Measurements from ENCODE around the gene JARID2. TPM values are rescaled to one million over a fixed set of nuclear protein-coding genes. Genes with fewer than 3 reads are reported as not detected.
"Not testable (repeated sequence)": the region's sequence is repeated elsewhere in the genome, so short reads cannot be mapped to it uniquely, and the experiment has no call there.

The JARID2 gene
- total RNA-seq, 1 donor from 2014 or later, result 13.8 TPM

DNA sequence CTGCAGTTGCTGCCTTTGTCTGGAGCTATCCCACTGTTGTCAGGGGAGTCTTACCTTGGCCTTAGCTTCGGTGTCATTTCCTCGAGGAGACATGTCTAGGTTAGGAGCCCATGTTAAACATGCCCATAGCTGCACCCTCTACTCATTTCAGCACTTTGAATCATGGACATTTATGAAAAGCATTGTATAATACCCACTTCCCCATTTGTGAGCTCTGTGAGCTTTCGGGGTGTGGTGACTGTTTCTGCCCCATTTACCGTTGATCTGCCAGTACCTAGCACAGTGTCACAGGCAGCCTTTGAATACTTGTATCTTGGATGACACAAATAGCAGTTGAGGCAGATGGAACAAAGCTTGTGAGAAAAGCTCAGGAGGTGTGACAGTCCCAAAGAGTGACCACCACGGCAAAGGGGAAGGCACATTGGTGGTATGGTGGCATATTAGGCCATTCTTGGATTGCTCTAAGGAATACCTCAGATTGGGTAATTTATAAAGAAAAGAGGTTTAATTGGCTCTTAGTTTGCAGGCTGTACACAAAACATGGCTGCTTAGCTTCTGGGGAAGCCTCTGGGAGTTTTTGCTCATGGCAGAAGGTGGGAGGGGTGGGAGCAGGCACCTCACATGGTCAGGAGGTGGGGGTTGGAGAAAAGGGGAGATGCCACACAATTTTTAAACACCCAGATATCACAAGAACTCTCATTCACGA lies 42.0 kb downstream of the JARID2 start:
- DNase-seq (ENCODE audit: low spot score), result no peak

DNA sequence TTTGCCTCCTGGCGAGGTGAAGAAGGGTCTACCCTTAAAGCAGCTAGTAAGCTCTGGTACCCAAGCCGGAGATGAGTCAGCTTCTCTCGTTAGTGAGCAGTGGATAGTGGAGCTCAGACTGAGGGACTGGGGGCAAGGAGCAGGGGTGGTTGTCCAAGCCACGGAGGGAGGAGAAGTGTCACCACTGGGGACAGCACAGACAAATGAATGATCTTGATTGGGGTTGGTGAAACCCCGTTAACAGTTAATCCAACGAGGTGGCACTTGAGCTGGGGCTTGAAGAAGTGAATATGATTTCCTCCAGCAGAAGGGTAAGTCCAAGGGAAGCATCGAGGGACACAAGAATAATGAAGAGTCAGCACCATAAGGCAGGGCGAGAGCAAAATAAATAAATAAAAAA lies 43.0 kb downstream of the JARID2 start:
- DNase-seq (ENCODE audit: low spot score), result no peak

DNA sequence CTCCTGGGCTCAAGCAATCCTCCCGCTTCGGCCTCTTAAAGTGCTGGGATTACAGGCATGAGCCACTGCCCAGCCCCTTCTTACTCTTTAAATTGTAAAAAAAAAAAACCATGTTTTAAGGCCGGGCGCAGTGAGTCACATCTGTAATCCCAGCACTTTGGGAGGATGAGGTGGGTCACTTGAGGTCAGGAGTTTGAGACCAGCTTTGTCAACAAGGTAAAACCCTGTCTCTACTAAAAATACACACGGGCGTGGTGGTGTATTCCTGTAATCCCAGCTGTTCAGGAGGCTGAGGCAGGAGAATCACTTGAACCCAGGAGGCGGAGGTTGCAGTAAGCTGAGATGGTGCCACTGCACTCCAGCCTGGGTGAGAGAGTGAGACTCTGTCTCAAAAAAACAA lies 43.6 kb downstream of the JARID2 start:
- DNase-seq (ENCODE audit: low spot score), result not testable (repeated sequence)

DNA sequence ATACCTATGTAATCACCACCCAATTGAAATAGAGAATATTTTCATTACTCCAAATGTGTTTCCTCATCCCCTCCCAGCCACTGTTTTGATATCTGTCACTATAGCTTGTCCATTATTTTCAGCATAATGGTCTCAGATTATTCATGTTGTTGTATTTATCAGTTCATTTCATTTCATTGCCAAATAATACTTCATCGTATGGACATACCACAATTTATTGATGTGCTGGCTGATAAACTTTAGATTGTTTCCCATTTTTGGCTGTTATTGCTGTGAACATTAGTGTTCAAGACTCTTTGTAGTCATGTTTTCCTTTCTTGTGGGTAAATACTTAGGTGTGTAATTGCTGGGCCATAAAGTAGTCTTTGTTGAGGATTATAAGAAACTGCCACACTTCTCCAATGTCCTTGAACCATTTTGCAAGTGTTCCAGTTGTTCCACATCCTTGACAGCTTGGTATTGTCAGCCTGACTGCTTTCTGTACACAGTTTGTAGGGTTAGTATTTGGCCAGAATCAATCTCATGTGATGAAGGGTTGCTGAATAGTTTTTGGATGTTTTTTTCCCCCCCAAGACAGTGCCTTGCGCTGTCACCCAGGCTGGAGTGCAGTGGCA lies 44.3 kb downstream of the JARID2 start:
- no peak for DNase-seq (ENCODE audit: low spot score)

DNA sequence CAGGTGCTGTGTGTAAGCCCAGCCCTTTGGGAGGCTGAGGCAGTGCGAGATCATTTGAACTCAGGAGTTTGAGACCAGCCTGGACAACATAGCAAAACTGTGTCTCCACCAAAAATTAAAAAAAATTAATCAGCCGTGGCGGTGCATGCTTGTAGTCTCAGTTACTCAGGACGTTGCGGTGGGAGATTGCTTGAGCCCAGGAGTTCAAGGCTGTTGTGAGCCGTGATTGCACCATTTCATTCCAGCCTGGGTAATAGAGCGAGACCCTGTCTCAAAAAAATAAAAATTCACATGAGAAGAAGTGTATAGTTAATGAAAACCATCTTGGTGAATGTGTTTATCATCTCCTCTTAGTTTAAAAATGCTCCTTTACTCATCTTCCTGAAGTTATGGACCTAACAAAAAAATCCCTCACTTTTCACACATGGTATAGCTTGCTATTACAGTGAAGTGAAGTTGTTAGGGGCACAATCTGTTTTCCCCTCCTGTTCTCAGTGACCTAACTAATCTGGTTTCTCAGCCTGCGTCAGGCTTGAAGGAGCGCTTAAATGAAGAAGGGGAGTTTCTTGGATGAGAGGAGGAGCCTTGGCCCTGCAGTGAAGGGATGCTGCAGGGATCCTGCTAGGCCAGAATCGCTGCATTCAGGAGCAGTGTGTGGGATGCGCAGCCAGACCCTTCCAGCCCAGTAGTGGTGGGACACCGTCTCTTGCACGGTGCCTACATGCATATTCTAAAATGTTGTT lies 45.3 kb downstream of the JARID2 start:
- no peak for DNase-seq (ENCODE audit: low spot score)

DNA sequence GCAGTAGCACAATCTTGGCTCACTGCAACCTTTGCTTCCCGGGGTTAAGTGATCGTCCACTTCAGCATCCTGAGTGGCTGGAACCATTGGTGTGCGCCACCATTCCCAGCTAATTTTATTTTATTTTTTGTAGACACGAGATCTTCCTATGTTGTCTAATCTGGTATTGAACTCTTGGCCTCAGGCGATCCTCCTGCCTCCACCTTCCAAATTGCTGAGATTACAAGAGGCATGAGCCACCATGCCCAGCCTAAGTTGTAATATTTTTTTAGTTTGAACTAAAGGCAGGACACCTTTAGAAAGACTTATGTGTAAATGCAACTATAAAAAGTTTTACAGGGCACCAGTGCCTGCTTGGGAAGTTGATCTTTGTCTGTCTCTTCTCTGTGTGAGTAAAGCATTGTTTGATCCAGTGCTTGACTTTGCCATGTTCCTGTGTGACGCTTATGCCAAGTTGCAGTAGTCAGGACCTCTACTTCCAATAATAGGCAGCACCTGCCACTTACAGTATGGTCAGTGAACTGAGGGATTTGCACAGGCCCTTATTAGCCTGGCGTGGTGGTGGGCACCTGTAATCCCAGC lies 46.9 kb downstream of the JARID2 start:
- DNase-seq (ENCODE audit: low spot score), result no peak

DNA sequence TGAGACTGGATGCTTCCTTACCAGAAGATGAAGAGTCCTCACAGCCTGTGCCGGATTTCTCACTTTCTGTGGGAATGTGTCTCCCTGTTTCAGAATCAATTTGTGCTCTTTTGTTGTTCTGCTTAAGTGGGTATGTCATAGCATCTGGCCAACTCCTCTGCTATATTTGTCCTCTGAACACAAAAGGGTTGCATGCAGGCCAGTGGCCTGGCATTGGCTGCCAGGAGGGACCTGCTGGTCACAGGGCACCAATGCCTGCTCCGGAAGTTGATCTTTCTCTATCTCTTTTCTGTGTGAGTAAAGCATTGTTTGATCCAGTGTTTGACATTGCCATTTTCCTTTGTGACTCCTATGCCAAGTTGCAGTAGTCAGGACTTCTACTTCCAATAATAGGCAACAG lies 47.8 kb downstream of the JARID2 start:
- DNase-seq (ENCODE audit: low spot score), result no peak

DNA sequence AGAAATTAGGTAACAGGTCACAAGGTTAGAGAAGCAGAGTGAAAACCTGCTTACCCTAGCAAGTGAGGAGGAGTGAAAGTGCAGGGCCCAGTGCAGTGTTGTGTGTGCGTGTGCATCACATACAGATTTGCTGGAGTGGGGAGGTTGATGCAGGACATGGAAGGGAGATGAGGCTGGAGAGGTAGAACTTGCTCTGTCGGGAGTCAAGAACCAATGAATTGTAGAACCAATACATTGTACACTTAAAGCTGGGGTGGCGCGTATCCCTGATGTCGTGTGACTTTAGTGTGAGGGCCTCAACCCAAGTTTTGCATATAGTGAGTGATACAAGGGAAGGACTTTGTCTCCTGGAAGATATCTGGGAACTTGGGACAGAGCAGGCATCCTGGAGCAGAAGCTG lies 48.6 kb downstream of the JARID2 start:
- DNase-seq (ENCODE audit: low spot score), result no peak

DNA sequence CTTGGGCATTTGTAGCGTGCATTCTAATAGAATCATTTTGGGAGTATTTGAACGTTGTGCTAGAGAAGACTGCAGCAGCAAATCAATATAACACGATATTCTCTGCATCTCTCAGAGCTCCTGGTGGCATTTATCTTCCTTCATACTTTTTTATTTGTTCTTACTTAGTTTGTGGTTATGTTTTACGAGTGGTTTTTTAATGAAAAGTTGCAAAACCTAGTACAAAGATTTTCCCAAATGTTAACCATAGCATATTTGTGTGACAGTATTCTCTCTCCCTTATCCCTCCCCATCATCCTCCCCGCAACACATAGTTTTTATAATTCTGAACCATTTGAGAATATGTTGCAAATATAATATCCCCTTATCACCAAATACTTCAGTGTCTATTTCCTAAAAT lies 50.4 kb downstream of the JARID2 start:
- DNase-seq (ENCODE audit: low spot score), result no peak

DNA sequence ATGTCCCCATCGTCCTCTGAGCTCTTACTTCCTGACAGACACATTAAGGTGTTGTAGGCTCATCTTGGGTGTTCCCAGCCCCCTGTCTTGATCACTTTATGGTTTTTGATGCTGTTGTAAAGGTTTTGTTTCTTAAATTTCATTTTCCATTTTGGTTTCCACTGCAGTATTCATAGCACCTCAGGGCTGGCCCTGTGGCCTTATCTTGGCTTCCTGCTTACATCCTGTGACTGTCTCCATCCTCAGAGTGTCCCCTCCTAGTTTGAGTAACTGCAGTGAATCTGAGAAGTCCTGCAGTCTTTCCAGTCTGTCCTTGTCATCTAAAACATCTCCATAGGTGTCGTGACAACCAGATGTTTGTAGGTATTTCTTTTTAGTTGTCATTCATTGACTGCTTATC lies 50.9 kb downstream of the JARID2 start:
- no peak for DNase-seq (ENCODE audit: low spot score)

DNA sequence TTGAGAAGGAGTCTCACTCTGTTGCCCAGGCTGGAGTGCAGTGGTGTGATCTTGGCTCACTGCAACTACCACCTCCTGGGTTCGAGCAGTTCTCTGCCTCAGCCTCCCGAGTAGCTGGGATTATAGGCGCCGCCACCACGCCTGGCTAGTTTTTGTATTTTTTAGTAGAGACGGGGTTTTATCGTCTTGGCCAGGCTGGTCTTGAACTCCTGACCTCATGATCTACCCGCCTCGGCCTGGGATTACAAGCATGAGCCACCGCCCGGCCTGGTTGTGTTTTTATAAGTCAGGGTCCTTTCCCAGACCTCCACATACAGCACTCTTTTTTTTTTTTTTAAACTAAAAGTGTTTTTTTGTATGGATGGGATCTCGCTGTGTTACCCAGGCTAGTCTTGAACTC lies 51.3 kb downstream of the JARID2 start:
- not testable (repeated sequence) for DNase-seq (ENCODE audit: low spot score)

DNA sequence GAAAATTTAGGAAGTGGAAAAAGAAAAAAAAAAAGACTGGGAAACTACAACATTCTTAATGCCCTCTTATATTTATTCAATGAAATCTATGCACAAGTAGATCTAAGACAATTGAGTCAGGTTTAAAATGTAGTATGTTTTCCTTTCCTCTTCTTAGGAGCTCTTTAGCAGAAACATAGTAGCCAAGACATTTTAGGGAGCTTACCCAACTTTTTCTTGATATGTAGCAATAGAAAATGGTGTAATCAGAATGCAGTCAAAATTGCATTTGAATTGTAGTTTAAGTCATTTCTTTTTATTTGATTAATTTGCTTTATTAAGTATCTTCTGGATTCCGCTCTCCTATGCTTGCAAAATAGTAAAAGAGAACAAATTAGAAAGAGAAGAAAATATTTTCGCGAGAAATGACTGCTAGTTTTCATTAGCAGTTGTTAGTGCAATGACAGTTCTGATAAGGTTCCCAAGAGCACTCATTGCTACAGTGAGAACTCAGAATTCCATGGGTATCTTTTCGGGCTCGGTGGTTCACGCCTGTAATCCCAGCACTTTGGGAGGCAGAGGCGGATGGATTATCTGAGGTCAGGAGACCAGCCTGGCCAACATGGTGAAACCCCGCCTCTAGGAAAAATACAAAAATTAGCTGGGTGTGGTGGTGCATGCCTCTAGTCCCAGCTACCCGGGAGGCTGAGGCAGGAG lies 52.2 kb downstream of the JARID2 start:
- DNase-seq (ENCODE audit: low spot score), result no peak

DNA sequence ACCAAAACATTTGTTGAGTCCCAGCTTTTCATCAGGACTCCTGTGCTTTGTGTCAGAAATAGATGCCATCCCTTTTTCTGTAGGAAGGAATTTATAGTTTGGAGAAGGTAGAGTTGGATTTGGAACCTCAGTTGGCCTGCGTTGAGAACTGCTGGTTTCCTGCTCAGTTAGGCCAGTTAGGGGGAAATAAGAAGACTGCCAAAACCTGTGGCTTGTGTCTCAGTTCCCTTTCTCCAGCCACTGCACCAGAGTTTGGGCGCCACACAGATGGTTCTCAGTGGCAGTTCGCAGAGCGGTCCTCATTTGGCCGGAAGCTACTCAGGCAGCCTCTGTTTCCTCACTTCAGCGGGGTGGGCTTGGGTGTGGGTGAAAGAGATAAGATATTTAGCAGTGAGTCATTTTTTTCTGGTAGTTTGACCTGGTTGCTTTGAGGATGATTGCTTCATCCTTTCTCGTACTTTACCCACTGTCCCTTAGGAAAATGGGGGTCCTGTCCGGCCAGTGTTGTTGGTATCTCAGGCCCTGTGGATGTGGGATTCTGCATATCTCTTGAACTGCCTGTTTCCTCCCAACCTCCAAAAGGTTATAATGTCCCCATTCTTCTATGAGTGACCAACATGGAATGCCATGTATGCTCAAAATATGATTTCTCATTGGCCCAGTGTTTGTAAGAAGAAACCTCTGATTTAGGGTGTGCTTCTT lies 53.7 kb downstream of the JARID2 start:
- no peak for DNase-seq (ENCODE audit: low spot score)

DNA sequence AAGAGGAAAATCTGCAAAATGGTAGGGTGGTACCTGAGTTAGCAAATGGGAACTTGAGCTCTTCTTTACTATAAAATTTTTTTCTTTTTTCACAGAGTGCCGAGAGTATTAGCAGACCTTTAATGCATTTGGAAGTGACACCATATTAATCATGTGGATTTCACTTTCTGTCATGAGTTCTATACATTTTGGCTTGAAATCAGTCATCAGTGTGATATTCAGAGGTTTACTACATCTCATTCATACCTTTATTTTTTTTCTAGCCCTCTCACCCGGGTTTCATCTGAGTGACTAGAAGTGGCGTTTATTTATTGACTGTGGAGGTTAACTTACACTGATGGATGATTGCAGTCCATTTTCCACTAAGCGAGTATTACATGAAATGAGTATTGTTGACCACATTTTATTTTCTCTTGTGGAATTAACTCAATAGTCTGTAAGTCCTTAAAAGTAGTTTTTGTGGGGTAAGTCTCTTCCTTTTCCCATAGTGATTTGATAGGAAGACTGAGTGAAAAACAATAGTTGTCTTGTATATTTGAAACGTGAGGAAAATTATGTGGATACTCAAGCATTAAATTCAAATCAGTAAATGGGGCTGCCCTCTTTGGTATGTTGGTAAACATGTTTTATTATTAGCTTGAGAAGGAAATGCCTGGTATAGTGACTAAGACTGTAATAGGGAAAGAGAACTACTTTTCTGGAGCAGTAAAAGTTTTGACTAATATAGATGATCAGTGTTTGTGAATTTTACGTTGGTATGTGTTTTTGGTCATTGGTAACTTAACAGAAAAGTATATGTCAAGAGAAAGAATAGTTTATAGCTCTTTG lies 55.5 kb downstream of the JARID2 start:
- no peak for DNase-seq (ENCODE audit: low spot score)

DNA sequence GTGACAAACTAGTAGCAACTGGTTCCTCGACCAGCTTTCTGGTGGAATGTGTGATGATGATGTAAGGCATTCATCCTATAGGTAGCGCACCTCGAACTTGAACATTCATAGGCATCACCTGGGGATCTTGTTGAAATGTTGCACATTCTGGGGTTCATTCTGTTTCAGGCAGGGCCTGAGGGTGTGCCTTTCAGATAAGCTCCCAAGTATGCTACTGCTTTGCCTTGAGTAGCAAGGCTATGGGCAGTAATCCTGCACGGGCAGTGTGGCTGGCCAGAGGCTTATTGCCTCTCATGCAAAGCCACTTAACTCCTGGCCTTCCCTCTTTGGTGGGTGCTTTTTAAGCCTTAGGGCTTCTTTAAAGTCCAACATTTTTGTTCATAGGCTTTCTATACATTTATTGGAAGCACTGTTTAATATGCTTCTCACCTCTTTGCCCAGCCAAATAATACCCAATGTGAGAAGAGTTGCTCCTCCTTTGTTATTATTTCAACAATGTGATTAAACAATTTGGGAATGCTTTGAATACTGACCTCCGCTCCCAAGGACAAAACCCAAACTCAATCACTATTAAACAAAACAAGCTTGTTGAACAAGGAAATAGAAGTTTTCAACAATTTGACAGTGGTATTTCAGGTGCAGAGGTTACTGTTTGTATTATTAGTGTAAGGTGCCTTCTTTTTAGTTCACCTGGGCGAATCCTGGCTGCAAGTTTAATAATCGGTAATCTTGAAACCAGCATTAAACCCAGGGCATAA lies 57.5 kb downstream of the JARID2 start:
- DNase-seq (ENCODE audit: low spot score), result no peak

DNA sequence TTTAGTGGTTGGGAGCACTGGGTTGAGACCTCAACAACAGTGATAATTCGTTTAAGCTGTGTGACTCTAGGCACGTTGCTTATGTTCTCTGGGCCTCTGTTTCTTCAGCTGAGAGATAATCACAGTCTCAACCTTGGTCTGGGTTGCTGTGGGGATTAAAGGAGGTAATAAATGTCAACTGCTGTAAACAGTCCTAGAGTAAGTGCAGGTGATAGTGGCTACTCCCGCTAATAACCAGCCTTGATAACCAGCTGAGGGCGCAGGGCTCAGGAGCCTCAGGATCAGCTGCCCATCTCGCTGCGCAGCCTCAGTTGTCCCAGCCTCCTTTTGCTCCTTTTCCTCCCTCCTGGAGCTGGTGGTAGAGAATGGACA lies 58.0 kb downstream of the JARID2 start:
- no peak for DNase-seq (ENCODE audit: low spot score)

DNA sequence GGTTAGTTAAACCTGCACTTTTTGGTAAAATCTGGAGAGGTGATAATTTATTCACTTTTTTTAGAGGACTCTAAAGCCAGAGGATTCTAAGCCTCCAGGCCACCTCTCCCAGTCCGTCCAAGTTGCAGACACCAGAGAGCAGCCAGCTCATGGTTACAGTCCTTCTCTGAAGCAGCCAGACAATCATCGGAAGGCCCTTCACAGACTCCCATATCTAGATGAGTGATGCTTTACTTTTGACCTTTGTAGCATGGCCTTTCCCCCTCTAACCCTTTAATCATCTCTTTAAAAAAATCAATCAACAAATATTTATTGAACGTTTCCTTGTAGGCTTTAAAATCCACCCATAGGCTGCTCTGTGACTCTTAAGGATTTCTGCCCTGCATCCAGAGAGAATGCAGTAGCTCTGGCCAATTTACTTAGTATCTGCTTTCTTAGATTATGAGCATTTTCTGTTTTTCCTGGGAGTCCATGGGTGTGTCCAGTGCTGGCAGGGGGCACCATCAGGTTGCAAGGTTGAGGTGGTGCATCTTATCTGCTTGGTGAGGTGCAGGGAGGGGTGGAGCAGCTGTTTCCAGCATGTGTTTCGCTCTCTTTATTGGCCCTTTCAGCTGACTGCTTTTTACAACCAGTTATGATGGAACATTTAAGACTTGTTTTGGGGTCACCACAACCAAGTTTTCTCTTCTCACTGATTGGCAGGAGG lies 58.6 kb downstream of the JARID2 start:
- DNase-seq (ENCODE audit: low spot score), result no peak

DNA sequence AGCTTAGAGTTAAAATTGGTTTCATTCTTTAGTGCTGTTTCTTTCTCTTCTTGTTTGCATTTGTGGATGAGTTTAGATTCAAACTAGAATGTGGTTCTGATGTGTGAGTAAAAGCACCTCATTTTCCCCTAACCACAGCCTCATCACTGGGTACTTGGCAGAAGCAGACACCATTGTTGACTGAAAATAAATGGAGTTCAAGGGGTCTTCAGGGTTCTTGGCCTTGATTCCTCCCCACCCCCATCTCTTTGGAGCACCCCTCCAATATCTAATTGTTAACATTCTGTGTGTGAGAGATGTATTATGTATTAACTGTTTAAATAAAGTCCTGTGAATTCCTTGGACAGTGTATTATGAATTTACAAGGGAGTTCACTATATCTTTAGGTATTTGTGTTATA lies 59.6 kb downstream of the JARID2 start:
- no peak for DNase-seq (ENCODE audit: low spot score)

DNA sequence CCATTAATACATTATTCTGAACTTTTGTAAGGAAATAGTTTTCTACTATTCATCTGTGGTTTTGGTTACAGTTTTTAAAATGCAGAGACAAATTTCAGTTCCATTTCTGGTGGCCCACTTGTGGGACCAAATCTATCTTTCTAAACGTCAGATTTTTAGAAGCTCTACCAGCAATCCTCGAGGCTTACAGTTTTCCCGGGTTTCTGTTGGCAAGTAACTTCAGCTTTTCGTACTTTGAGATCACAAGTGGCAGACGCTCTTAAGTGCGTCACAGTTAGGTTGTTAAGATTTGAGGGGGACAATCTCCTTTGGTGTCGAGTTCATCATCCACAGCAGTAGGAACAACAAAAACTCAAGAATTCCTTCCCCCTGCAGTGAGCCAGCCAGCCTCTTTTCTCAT lies 60.0 kb downstream of the JARID2 start:
- DNase-seq (ENCODE audit: low spot score), result no peak
